BJ (cell line): Measurements from ENCODE around the gene SLC22A31. TPM values are rescaled to one million over a fixed set of nuclear protein-coding genes. Genes with fewer than 3 reads are reported as not detected.
"Not testable (repeated sequence)": the region's sequence is repeated elsewhere in the genome, so short reads cannot be mapped to it uniquely, and the experiment has no call there.

Source experiments
- CTCF ChIA-PET: fragments of 350-600 bp; formaldehyde crosslinking; extraction: SDS; loops from one replicate; lab custom pipeline; 2021; ENCODE audit warnings: antibody characterized with exemption, inconsistent platforms; lab: Yijun Ruan, JAX
- POLR2A ChIA-PET: fragments of 300-600 bp; sonication (Branson Sonifier 250); formaldehyde crosslinking; extraction: SDS; loops from one replicate; lab custom pipeline; 2021; ENCODE audit warnings: antibody characterized with exemption; lab: Charles Lee
- DNase-seq: peaks from one replicate; pipeline ENCODE4 v3.0.0-alpha.2; 2011; ENCODE audit warnings: low read depth
- H3K27me3 ChIP-seq: 2 replicates; pipeline ENCODE4 v1.6.0; 2011; ENCODE audit warnings: low read length; ENCODE audit not compliant: control insufficient read depth, insufficient read depth
- H3K36me3 ChIP-seq: 2 replicates; pipeline ENCODE4 v1.5.1; 2011; ENCODE audit warnings: low read length; ENCODE audit not compliant: control insufficient read depth, insufficient read depth
- H3K4me3 ChIP-seq: 2 replicates; pipeline ENCODE4 v1.5.1; 2011; ENCODE audit warnings: low read depth, mild to moderate bottlenecking, control low read depth, low read length
- CTCF ChIP-seq: IDR thresholded peaks from 2 replicates; pipeline ENCODE4 v1.5.1; 2011; ENCODE audit warnings: low read depth, mild to moderate bottlenecking, control low read depth, inconsistent platforms, low read length, moderate library complexity; ENCODE audit not compliant: insufficient read depth
- polyA minus RNA-seq: library from RNA; depleted of rRNA, polyadenylated mRNA; stranded (reverse); fragments of >200 nt; gene quantifications from 2 replicates; pipeline ENCODE4 v1.2.3, GENCODE V29; 2011; rRNA and poly(A)+ RNA removed
- polyA plus RNA-seq: library from polyadenylated mRNA; depleted of rRNA; stranded (reverse); fragments of >200 nt; gene quantifications from 2 replicates; pipeline ENCODE4 v1.2.3, GENCODE V29; 2011; rRNA removed

The SLC22A31 gene
- 0.11 and 0.12 TPM in 2 replicates for polyA plus RNA-seq
- not detected in 2 replicates for polyA minus RNA-seq

GRCh38 chr16:89200124-89200849, at the start of gene SLC22A31:
TSS of gene SLC22A31 (minus strand) at chr16:89200537. CDS start at chr16:89200501, 36 bp downstream.
- DNase-seq = no peak
- no peak for TF ChIP-seq CTCF
- Histone ChIP-seq H3K36me3 (no peaks in the 10 kb centered on the region; the same call in 1 of the 2 replicates), H3K27me3 (peaks cover 22% of the 10 kb centered on the region), H3K4me3 (peak within 1 kb of the TSS; percentile 9)
- CTCF ChIA-PET = no interaction called here
- POLR2A ChIA-PET = no interaction called here

GRCh38 chr16:89248196-89248982, 48.1 kb upstream of the SLC22A31 start:
- no peak for DNase-seq
- CTCF ChIA-PET = no interaction called here

GRCh38 chr16:89247734-89248075, 47.4 kb upstream of the SLC22A31 start:
- POLR2A ChIA-PET, H3K27me3 ChIP-seq, DNase-seq, H3K36me3 ChIP-seq: not testable (repeated sequence)
- H3K4me3 ChIP-seq = peak overlapping the region; percentile 43
- CTCF ChIA-PET = interaction anchor here (1.3 to 1.7 kb wide), 2 partner anchors 18 to 61 kb away, joined by 3 to 4 read pairs; no protein-coding TSS in a partner anchor

More at GRCh38 chr16:89248196-89248982, 48.1 kb upstream of the SLC22A31 start:
- Histone ChIP-seq H3K4me3 (no peak overlapping the region; the same call in 1 of the 2 replicates), H3K36me3 (no peaks in the 10 kb centered on the region), H3K27me3 (no peaks in the 10 kb centered on the region)
- TF ChIP-seq CTCF = no peak
- POLR2A ChIA-PET = no interaction called here

- Histone ChIP-seq H3K4me3 (peak overlapping the region; percentile 58), H3K27me3 (no peaks in the 10 kb centered on the region), H3K36me3 (no peaks in the 10 kb centered on the region)
- TF ChIP-seq CTCF = no peak
- ChIA-PET CTCF (interaction anchor here (1.0 to 1.7 kb wide), 3 partner anchors 19 to 261 kb away, joined by 3 to 4 read pairs (median 3); partner anchors contain the start of gene SPG7), POLR2A (interaction anchor here (0.5 kb wide), 1 partner anchor 8 kb away, joined by 4 read pairs; no protein-coding TSS in a partner anchor)
- DNase-seq = no peak
Observed at GRCh38 chr16:89246903-89247733, 46.8 kb upstream of the SLC22A31 start.

- TF ChIP-seq CTCF = no peak
- POLR2A ChIA-PET = no interaction called here
- peak overlapping the region; percentile 58 for H3K4me3 ChIP-seq
Observed at GRCh38 chr16:89246383-89246902, 46.1 kb upstream of the SLC22A31 start.

More at GRCh38 chr16:89246383-89246902, 46.1 kb upstream of the SLC22A31 start:
- no peaks in the 10 kb centered on the region for H3K36me3 ChIP-seq
- DNase-seq = no peak
- H3K27me3 ChIP-seq = no peaks in the 10 kb centered on the region
- CTCF ChIA-PET = interaction anchor here (1.0 to 1.7 kb wide), 3 partner anchors 20 to 262 kb away, joined by 3 to 4 read pairs (median 3); partner anchors contain the start of gene SPG7
